Activated CD4-positive, alpha-beta T cell treated with anti-CD3 and anti-CD28 coated beads, Interleukin-10, Interleukin-2, amounts not matched to agents 100 ng/mL and 50 ng/mL, durations not matched to agents 16 hours and 8 hours (primary cell): Measurements from ENCODE around the gene NCAPD2.
"Not testable (repeated sequence)": the region's sequence is repeated elsewhere in the genome, so short reads cannot be mapped to it uniquely, and the experiment has no call there.

Source experiments
- DNase-seq: peaks from one replicate; pipeline ENCODE4 v3.0.0-alpha.2; 2020

NCAPD2 gene

GRCh38 chr12:6494968-6495367 is 1.1 kb downstream of the NCAPD2 start:
- DNase-seq = peak; percentile 11

GRCh38 chr12:6497291-6497690 is 3.4 kb downstream of the NCAPD2 start:
- DNase-seq = not testable (repeated sequence)

DNA sequence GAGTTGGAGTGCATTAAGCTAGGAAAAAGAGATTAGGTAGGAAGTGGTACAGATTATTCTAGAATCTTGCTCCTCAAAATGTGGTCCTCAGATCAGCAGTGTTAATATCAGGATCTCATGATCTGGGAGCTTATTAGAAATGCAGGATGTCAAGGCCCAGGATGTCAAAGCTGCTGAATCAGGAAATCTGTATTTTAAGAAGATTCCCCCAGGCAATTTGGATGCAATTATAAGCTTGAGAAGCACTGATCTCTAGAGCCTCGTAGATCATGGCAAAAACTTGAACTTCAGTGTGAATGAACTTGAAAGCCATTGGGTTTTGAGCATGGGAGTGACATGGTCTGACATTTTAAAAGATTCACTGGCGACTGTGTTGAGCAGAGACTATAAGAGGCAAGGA is 6.6 kb downstream of the NCAPD2 start:
- DNase-seq = no peak

DNA sequence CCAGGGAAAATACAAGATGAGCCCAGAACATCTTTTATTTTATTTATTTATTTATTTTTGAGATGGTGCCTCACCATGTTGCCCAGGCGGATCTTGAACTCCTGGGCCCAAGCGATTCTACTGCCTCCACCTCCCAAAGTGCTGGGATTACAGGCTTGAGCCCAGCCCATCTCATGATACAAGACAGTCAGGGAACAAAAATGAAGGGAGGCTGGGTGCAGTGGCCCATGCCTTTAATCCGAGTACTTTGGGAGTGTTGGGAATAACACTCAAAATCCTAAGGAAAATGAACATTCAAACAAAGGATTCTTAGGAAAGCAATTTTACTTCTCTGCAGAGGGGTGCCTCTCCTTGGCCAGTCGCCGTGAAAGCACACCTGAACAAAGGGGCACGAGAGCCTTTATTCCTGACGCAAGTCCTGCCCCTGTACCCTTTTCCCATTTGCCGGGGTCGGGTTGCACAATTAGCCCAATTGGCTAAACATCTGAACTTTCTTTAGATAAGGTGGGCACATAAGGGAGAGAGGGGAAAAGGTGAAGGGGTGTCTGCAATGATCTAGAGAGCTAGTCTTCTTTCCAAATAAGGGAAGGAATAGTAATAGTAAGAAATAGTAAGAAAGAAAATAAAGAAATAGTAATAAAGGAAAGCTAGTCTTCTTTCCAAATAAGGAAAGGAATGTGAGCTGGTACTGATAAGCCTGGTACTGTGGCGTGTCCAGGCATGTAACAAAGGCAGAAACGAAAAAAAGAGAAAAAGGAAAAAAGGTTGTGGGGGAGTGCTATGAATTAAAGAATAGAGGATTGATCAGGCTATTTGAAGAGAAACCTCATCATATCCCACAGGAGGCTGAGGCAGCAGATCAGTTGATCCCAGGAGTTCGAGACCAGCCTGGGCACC is 13.4 kb downstream of the NCAPD2 start:
- DNase-seq = no peak

DNA sequence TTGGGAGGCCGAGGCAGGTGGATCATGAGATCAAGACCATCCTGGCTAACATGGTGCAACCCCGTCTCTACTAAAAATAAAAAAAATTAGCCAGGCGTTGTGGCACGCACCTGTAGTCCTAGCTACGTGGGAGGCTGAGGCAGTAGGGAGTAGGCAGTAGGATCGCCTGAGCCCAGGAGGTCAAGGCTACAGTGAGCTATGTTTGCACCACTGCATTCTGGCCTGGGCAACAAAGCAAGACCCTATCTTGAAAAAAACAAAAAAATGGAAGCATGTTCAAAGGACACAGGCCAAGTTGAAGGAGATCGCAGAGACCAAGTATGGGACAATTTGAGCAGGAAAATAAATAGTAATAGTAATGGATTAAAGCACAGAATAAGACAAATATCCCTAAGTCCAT is 14.2 kb downstream of the NCAPD2 start:
- DNase-seq = no peak

DNA sequence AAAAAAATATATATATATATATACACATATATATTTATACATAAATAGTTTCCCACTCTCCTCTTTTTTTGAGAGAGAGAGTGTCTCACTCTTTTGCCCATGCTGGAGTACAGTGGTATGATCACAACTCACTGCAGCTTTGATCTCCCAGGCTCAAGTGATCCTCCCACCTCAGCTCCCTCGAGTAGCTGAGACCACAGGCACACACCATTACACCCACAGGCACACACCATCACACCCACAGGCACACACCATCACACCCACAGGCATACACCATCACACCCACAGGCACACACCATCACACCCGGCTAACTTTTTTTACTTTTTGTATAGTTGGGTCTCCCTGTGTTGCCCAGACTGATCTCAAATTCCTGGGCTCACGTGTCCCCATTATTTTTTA is 26.3 kb downstream of the NCAPD2 start:
- DNase-seq = no peak

DNA sequence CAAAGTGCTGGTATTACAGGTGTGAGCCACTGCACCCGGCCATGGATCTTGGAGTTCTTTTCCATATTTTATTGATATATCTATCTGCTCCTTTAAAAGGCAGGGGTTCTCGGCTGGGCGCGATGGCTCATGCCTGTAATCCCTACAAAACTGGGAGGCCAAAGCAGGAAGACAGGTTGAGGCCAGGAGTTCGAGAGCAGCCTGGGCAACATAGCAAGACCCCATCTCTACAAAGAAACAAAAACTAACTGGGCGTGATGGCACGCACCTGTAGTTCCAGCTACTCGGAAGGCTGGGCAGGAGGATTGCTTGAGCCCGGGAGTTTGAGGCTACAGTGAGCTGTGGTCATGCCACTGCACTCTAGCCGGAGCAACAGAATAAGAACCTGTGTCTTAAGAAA is 28.3 kb downstream of the NCAPD2 start:
- no peak for DNase-seq

- DNase-seq = no peak
These were observed 29.8 kb downstream of the NCAPD2 start for GRCh38 chr12:6523708-6524107.

GRCh38 chr12:6524648-6525047 is 30.7 kb downstream of the NCAPD2 start:
- DNase-seq = no peak

GRCh38 chr12:6526201-6526600 is 32.3 kb downstream of the NCAPD2 start:
- DNase-seq = no peak

GRCh38 chr12:6526766-6527525 is 33.0 kb downstream of the NCAPD2 start:
- DNase-seq = no peak

- DNase-seq = no peak
These were observed 33.8 kb downstream of the NCAPD2 start for GRCh38 chr12:6527711-6528110.

GRCh38 chr12:6528539-6529235 is 34.8 kb downstream of the NCAPD2 start:
- DNase-seq = no peak

- DNase-seq = no peak
These were observed 35.4 kb downstream of the NCAPD2 start for GRCh38 chr12:6529291-6529737.

GRCh38 chr12:6530576-6531260 is 36.8 kb downstream of the NCAPD2 start:
- no peak for DNase-seq

- peak; percentile 96 for DNase-seq
These were observed 38.4 kb downstream of the NCAPD2 start for GRCh38 chr12:6532051-6532926.

DNA sequence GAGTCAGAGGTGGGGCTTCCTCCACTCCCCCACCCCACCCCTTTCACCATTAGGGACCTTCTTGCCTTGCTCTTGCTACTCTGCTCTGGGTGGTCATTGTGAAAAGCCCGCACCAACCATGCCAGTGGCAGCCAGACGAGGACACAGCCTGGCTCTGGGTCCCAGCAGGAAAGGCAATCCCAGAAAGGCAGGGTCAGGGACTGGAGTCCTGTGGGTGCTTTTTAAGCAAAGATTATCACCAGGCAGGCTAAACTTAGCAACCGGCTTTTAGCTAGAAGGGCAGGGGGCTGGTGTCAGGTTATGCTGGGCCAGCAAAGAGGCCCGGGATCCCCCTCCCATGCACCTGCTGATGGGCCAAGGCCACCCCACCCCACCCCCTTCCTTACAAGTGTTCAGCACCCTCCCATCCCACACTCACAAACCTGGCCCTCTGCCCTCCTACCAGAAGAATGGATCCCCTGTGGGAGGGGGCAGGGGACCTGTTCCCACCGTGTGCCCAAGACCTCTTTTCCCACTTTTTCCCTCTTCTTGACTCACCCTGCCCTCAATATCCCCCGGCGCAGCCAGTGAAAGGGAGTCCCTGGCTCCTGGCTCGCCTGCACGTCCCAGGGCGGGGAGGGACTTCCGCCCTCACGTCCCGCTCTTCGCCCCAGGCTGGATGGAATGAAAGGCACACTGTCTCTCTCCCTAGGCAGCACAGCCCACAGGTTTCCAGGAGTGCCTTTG is 39.2 kb downstream of the NCAPD2 start:
- DNase-seq = peak; percentile 75

DNA sequence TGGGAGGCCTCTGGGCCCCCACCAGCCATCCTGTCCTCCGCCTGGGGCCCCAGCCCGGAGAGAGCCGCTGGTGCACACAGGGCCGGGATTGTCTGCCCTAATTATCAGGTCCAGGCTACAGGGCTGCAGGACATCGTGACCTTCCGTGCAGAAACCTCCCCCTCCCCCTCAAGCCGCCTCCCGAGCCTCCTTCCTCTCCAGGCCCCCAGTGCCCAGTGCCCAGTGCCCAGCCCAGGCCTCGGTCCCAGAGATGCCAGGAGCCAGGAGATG is 39.7 kb downstream of the NCAPD2 start:
- DNase-seq = no peak

GRCh38 chr12:6533923-6534694 is 40.2 kb downstream of the NCAPD2 start, which contains the start of gene GAPDH:
Gene GAPDH (plus strand): TSS chr12:6534517. CDS start chr12:6534833, 316 bp downstream.
- peak; percentile 97 for DNase-seq

- DNase-seq = no peak
These were observed 40.7 kb downstream of the NCAPD2 start for GRCh38 chr12:6534695-6534944.
